IMR-90 (cell line): Measurements from ENCODE around the gene NBEAL1.

Experiments
- BHLHE40 ChIP-seq: fragments of 150-350 bp; IDR thresholded peaks from 2 replicates; pipeline ENCODE4 v1.6.1; 2016; ENCODE audit warnings: mild to moderate bottlenecking, low read depth, low read length
- CTCF ChIP-seq: conservative IDR thresholded peaks from 2 replicates; pipeline ENCODE4 v1.5.1; 2012; ENCODE audit warnings: mild to moderate bottlenecking, low read depth, low read length, improper control_type of control experiment
- FOS ChIP-seq: fragments of 150-350 bp; IDR thresholded peaks from 2 replicates; pipeline ENCODE4 v1.6.1; 2016; ENCODE audit warnings: low read depth, low read length
- MAFK ChIP-seq: IDR thresholded peaks from 2 replicates; pipeline ENCODE4 v1.6.1; 2012; ENCODE audit warnings: low read depth, low read length, improper control_type of control experiment
- MAZ ChIP-seq: IDR thresholded peaks from 2 replicates; pipeline ENCODE4 v1.6.1; 2012; ENCODE audit warnings: low read depth, mild to moderate bottlenecking, low read length, improper control_type of control experiment, moderate library complexity, borderline replicate concordance
- POLR2A ChIP-seq: IDR thresholded peaks from 2 replicates; pipeline ENCODE4 v1.6.1; 2012; ENCODE audit warnings: mild to moderate bottlenecking, low read depth, low read length
- RAD21 ChIP-seq: IDR thresholded peaks from 2 replicates; pipeline ENCODE4 v1.6.1; 2012; ENCODE audit warnings: low read length, improper control_type of control experiment
- SMC3 ChIP-seq: fragments of 150-350 bp; IDR thresholded peaks from 2 replicates; pipeline ENCODE4 v1.6.1; 2016; ENCODE audit warnings: low read depth, mild to moderate bottlenecking, antibody characterized with exemption, low read length, moderate library complexity
- USF2 ChIP-seq: fragments of 150-350 bp; IDR thresholded peaks from 2 replicates; pipeline ENCODE4 v1.6.1; 2017; ENCODE audit warnings: mild to moderate bottlenecking, antibody characterized with exemption, low read length, low read depth

GRCh38 chr2:203030545-203030944 is 15.9 kb downstream of the NBEAL1 start:
- TF ChIP-seq RAD21, result no peak
- no peak for TF ChIP-seq CTCF
- TF ChIP-seq SMC3, result no peak
- TF ChIP-seq MAZ, result no peak
- no peak for TF ChIP-seq FOS
- no peak for TF ChIP-seq POLR2A
- no peak for TF ChIP-seq USF2
- no peak for TF ChIP-seq MAFK
- no peak for TF ChIP-seq BHLHE40
